K562 (cell line): ENCODE measurements around the gene NMNAT3. TPM values are rescaled to one million over a fixed set of nuclear protein-coding genes. Genes with fewer than 3 reads are reported as not detected.

Experiments
- ATAC-seq: fragments of 200-7000 bp; cut with Tn5 transposase; 3 replicates; pipeline ENCODE4 v1.9.1; 2020; ENCODE audit warnings: moderate library complexity
- BruUV-seq: library from RNA; stranded (reverse); fragments of 400-500 nt; replicated peaks from 2 replicates; lab custom pipeline; 2021; lab: Mats Ljungman, UMichigan
- CTCF ChIA-PET: fragments of 300-600 bp; formaldehyde crosslinking; extraction: SDS; loops from one replicate; lab custom pipeline; 2021; ENCODE audit warnings: low intra/inter-chr PET ratio; lab: Yijun Ruan, JAX
- POLR2A ChIA-PET: fragments of 300-600, 350-650 bp; sonication (Branson Sonifier 250); formaldehyde crosslinking; extraction: SDS; loops from one replicate; lab custom pipeline; 2021; ENCODE audit warnings: antibody characterized with exemption, inconsistent platforms; lab: Yijun Ruan, JAX
- DNase-seq, 4 experiments: peaks; one replicate each; pipeline versions ENCODE4 v3.0.0 to v3.0.0-alpha.2; 2011 to 2018; ENCODE audit warnings: low spot score in 3 of 4, mixed read lengths in 3 of 4; ENCODE audit errors: extremely low read depth in 1 of 4
- FAIRE-seq: peaks from 2 replicates; lab custom pipeline; 2011; peaks lifted over from hg19 to GRCh38; lab: Jason Lieb, UNC
- H2AFZ ChIP-seq: 2 replicates; pipeline ENCODE4 v1.6.0; 2011; ENCODE audit warnings: low read depth, low read length, control low read depth, inconsistent platforms
- H3K27ac ChIP-seq: fragments of 200-600 bp; 3 replicates; pipeline ENCODE4 v1.8.0; 2011; ENCODE audit warnings: low read depth, mild to moderate bottlenecking, control low read depth, inconsistent platforms, low read length, moderate library complexity, mixed read lengths; ENCODE audit errors: extremely low read depth
- H3K27me3 ChIP-seq, 2 experiments: fragments of 300-600 bp in 1 of 2; 2 replicates in 1 of 2; 3 replicates in 1 of 2; pipeline versions ENCODE4 v1.6.0 to v1.8.0; 2011; ENCODE audit warnings: inconsistent platforms in 2 of 2, low read length in 2 of 2, mild to moderate bottlenecking in 1 of 2, mixed read lengths in 1 of 2, moderate library complexity in 1 of 2; ENCODE audit not compliant: control insufficient read depth in 2 of 2, insufficient read depth in 2 of 2
- H3K36me3 ChIP-seq: fragments of 300-600 bp; 3 replicates; pipeline ENCODE4 v1.8.0; 2011; ENCODE audit warnings: mild to moderate bottlenecking, low read length, inconsistent platforms; ENCODE audit not compliant: control insufficient read depth, insufficient read depth
- H3K4me1 ChIP-seq, 2 experiments: fragments of 200-600 bp in 1 of 2; replicated peaks in 1 of 2; 2 replicates in 1 of 2; 3 replicates in 1 of 2; pipeline versions ENCODE4 v1.5.1 to v1.8.0; 2011; ENCODE audit warnings: inconsistent platforms in 2 of 2, low read length in 2 of 2, mild to moderate bottlenecking in 1 of 2, mixed read lengths in 1 of 2, moderate library complexity in 1 of 2; ENCODE audit not compliant: control insufficient read depth in 2 of 2, insufficient read depth in 2 of 2
- H3K4me2 ChIP-seq: 2 replicates; pipeline ENCODE4 v1.6.1; 2011; ENCODE audit warnings: low read length, control low read depth, inconsistent platforms, mixed read lengths; ENCODE audit not compliant: insufficient read depth
- H3K4me3 ChIP-seq: fragments of 200-600 bp; sonication (generic), shearing (Covaris generic); 2 replicates; pipeline ENCODE4 v1.5.1; 2016; ENCODE audit warnings: control low read depth, inconsistent platforms
- H3K79me2 ChIP-seq: fragments of 200-600 bp; 3 replicates; pipeline ENCODE4 v1.8.0; 2011; ENCODE audit warnings: low read length, inconsistent platforms; ENCODE audit not compliant: control insufficient read depth, insufficient read depth
- H3K9ac ChIP-seq, 2 experiments: 2 replicates each; pipeline versions ENCODE4 v1.6.0 to v1.6.1; 2011; ENCODE audit warnings: low read depth in 2 of 2, low read length in 2 of 2, control low read depth in 1 of 2, inconsistent platforms in 1 of 2, mild to moderate bottlenecking in 1 of 2, mixed read lengths in 1 of 2; ENCODE audit not compliant: insufficient read depth in 1 of 2
- H3K9me1 ChIP-seq: one replicate; pipeline ENCODE4 v1.6.0; 2011; ENCODE audit warnings: inconsistent platforms, mild to moderate bottlenecking, low read length, moderate library complexity; ENCODE audit not compliant: control insufficient read depth, insufficient read depth
- H3K9me3 ChIP-seq: replicated peaks from 2 replicates; pipeline ENCODE4 v1.5.1; 2011; ENCODE audit warnings: low read depth, low read length, inconsistent platforms; ENCODE audit not compliant: control insufficient read depth, insufficient read depth
- H4K20me1 ChIP-seq: replicated peaks from 2 replicates; pipeline ENCODE4 v1.6.1; 2011; ENCODE audit warnings: low read length, inconsistent platforms, mixed read lengths; ENCODE audit not compliant: control insufficient read depth, insufficient read depth
- CBX2 ChIP-seq: fragments of 200-600 bp; sonication (generic); IDR thresholded peaks from one replicate; pipeline ENCODE4 v1.6.1; 2012; ENCODE audit warnings: mild to moderate bottlenecking, low read length, inconsistent platforms; ENCODE audit not compliant: insufficient read depth, poor library complexity, severe bottlenecking
- E2F3 ChIP-seq: fragments of 250-450 bp; sonication (Bioruptor Pico); IDR thresholded peaks from 2 replicates; pipeline ENCODE4 v1.4.0; 2020; ENCODE audit warnings: mild to moderate bottlenecking
- FOXP1 ChIP-seq: sonication (generic); formaldehyde crosslinking; IDR thresholded peaks from 2 replicates; pipeline ENCODE4 v1.8.0; 2022; ENCODE audit warnings: mild to moderate bottlenecking, missing genetic modification reagents
- HDAC2 ChIP-seq: fragments of 450-650 bp; IDR thresholded peaks from 2 replicates; pipeline ENCODE4 v1.6.1; 2016; ENCODE audit warnings: mild to moderate bottlenecking
- NFE2L1 ChIP-seq: fragments of 450-650 bp; IDR thresholded peaks from 2 replicates; pipeline ENCODE4 v1.6.1; 2016; ENCODE audit warnings: missing genetic modification characterization, low read depth, mild to moderate bottlenecking, missing compliant biosample characterization, moderate library complexity, borderline replicate concordance
- NONO ChIP-seq, 2 experiments: fragments of 200-400 bp in 1 of 2; fragments of 450-650 bp in 1 of 2; formaldehyde crosslinking in 1 of 2; IDR thresholded peaks; 2 replicates each; pipeline ENCODE4 v1.6.1; 2017; ENCODE audit warnings: low read depth in 2 of 2, mild to moderate bottlenecking in 2 of 2, moderate library complexity in 2 of 2, low read length in 1 of 2
- PHF8 ChIP-seq: fragments of 200-600 bp; sonication (generic); IDR thresholded peaks from 2 replicates; pipeline ENCODE4 v1.6.1; 2012; ENCODE audit warnings: mixed run types, mild to moderate bottlenecking, inconsistent platforms, low read length, moderate library complexity, borderline replicate concordance
- RAD51 ChIP-seq: fragments of 450-650 bp; IDR thresholded peaks from 2 replicates; pipeline ENCODE4 v1.7.1; 2016; ENCODE audit warnings: low read depth, mild to moderate bottlenecking, borderline replicate concordance
- ZBTB34 ChIP-seq: fragments of 250-450 bp; sonication (Bioruptor Pico); IDR thresholded peaks from 2 replicates; pipeline ENCODE4 v1.8.0; 2021; ENCODE audit warnings: mild to moderate bottlenecking, moderate library complexity
- ZNF140 ChIP-seq: fragments of 250-450 bp; sonication (Bioruptor Pico); IDR thresholded peaks from 2 replicates; pipeline ENCODE4 v1.8.0; 2021; ENCODE audit warnings: moderate library complexity, mild to moderate bottlenecking, inconsistent platforms
- ZNF507 ChIP-seq: conservative IDR thresholded peaks from 2 replicates; pipeline ENCODE4 v1.6.1; 2017; ENCODE audit warnings: missing genetic modification characterization, missing compliant biosample characterization
- WGBS: fragments of 100-300 bp; shearing (Covaris generic); methylation state at CpG from one replicate; pipeline ENCODE4 v1.1.6; 2016; ENCODE audit warnings: low coverage, mixed read lengths; ENCODE audit not compliant: insufficient coverage; ENCODE audit errors: missing lambda C conversion rate; 5-methylcytosine and 5-hydroxymethylcytosine counted together
- in situ Hi-C: fragments of 300-500 bp; cut with MboI; formaldehyde crosslinking; loops from 4 replicates; pipeline ENCODE4 v1.15.0; 2018; ENCODE audit warnings: inconsistent platforms, mixed read lengths
- intact Hi-C: fragments of 100-400 bp; cut with micrococcal nuclease; formaldehyde crosslinking; loops from 2 replicates; pipeline ENCODE4 v1.14.2; 2022
- polyA plus RNA-seq, 8 experiments: library from polyadenylated mRNA; depleted of rRNA in 4 of 8; stranded (reverse) in 5 of 8; unstranded in 3 of 8; fragments of >200 nt; fragmentation: Nextera tagmentation in 2 of 8; fragmentation: Illumina TruSeq in 1 of 8; extraction: Ambion mirVana in 2 of 8; extraction: Trizol in 1 of 8; gene quantifications; 2 replicates each; pipeline versions ENCODE4 v1.2.1 to v1.2.3, GENCODE V29; 2011 to 2014; ENCODE audit warnings: inconsistent platforms in 1 of 8, missing spikeins in 1 of 8
- total RNA-seq, 7 experiments: library from RNA; depleted of rRNA in 6 of 7; stranded (reverse); fragments of >200 nt in 6 of 7; fragmentation: Illumina TruSeq in 2 of 7; extraction: Trizol in 2 of 7; gene quantifications; 2 replicates each; pipeline versions ENCODE4 v1.2.1 to v1.2.3, GENCODE V29; 2011 to 2021; ENCODE audit warnings: low replicate concordance in 1 of 7
- TF ChIP-seq, protein P1 (sequence below): sonication (generic); formaldehyde crosslinking; IDR thresholded peaks from 2 replicates; pipeline ENCODE4 v1.9.0; 2022; ENCODE audit warnings: mild to moderate bottlenecking, missing genetic modification reagents

NMNAT3 gene
- total and polyA plus RNA-seq, 9 of the 15 experiments (the other 6 are each of a cell fraction or from before 2014, with no cell fraction given), result 2.3 to 12.5 (median 6.6) TPM

- H3K27me3 ChIP-seq, result peaks cover 26 to 61% of the 10 kb centered on the region in 2 experiments
- DNase-seq (no peak), ATAC-seq (no peak), FAIRE-seq (no peak)
- POLR2A ChIA-PET, result no interaction called here
- no peak overlapping the region for H3K4me3 ChIP-seq
- intact Hi-C loops (no loop called here), in situ Hi-C loops (no loop called here)
- no TSS peak for BruUV-seq
- TF ChIP-seq ZBTB34 (CRISPR knock-in tag) (no peak), NONO (IDR thresholded peaks at IDR 0.05; ENCODE audit: low read depth in 2 of 2, low read length in 1 of 2) (no peak), HDAC2 (no peak), CBX2 (no peak), E2F3 (CRISPR knock-in tag) (no peak), NFE2L1 (tag) (no peak), RAD51 (no peak), ZNF507 (tag) (no peak), PHF8 (no peak), ZNF140 (no peak), FOXP1 (CRISPR knock-in tag) (no peak)
- TF ChIP-seq, protein P1, sequence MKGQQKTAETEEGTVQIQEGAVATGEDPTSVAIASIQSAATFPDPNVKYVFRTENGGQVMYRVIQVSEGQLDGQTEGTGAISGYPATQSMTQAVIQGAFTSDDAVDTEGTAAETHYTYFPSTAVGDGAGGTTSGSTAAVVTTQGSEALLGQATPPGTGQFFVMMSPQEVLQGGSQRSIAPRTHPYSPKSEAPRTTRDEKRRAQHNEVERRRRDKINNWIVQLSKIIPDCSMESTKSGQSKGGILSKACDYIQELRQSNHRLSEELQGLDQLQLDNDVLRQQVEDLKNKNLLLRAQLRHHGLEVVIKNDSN (CRISPR knock-in tag), result no peak
- no peaks in the 10 kb centered on the region for H3K9me1 ChIP-seq
- peaks cover 14% of the 10 kb centered on the region; the same call in 1 of the 2 replicates for H4K20me1 ChIP-seq
- peaks cover 13% of the 10 kb centered on the region in 2 experiments for H3K4me1 ChIP-seq
- CTCF ChIA-PET, result no interaction called here
- H3K9ac ChIP-seq, result no peak overlapping the region
- 8% methylated on average over 19 of the region's 21 CpGs for WGBS
- H3K9me3 ChIP-seq, result no peaks in the 10 kb centered on the region
- H2AFZ ChIP-seq, result no peak overlapping the region
- H3K79me2 ChIP-seq, result no peaks in the 10 kb centered on the region
- H3K4me2 ChIP-seq, result no peak overlapping the region
- H3K36me3 ChIP-seq, result no peaks in the 10 kb centered on the region
- no peak overlapping the region for H3K27ac ChIP-seq
These were observed 139.0 kb downstream of the NMNAT3 start for GRCh38 chr3:139538733-139539132.
